ENCODE data around the gene PTPDC1.

GRCh38 chr9:94034511-94034910 is 49.8 kb upstream of the PTPDC1 start:
- TF ChIP-seq FOXA1 (IDR thresholded peaks at IDR 0.05), result no peak
- no peak for TF ChIP-seq ARNT (IDR thresholded peaks at IDR 0.05)
- no peak for TF ChIP-seq TARDBP (IDR thresholded peaks at IDR 0.05)
- no peak for TF ChIP-seq NFRKB (IDR thresholded peaks at IDR 0.05)
- TF ChIP-seq BHLHE40 (IDR thresholded peaks at IDR 0.05; ENCODE audit: borderline replicate concordance), result no peak
- TF ChIP-seq FOXM1 (IDR thresholded peaks at IDR 0.05; ENCODE audit: borderline replicate concordance), result no peak
- no peak for TF ChIP-seq ELF4 (IDR thresholded peaks at IDR 0.05)
- TF ChIP-seq FOXK2 (IDR thresholded peaks at IDR 0.05), result no peak
- no peak for TF ChIP-seq PKNOX1 (IDR thresholded peaks at IDR 0.05)

Measured in HEK293T (cell line).